Calu3 (cell line): ENCODE data around the gene MRPL53. TPM values are rescaled to one million over a fixed set of nuclear protein-coding genes. Genes with fewer than 3 reads are reported as not detected.

Experiments
- BruUV-seq: library from RNA; stranded (reverse); fragments of 400-500 nt; replicated peaks from 2 replicates; lab custom pipeline; 2021; lab: Mats Ljungman, UMichigan
- CTCF ChIA-PET: fragments of 300-600 bp; sonication (Branson Sonifier 250); formaldehyde crosslinking; loops from one replicate; lab custom pipeline; 2022; ENCODE audit warnings: antibody characterized with exemption; lab: Charles Lee
- DNase-seq: peaks from one replicate; pipeline ENCODE4 v3.0.0; 2022
- H3K27ac Mint-ChIP-seq: one replicate; pipeline ENCODE4 v1.8.0; 2022; ENCODE audit warnings: mixed read lengths; ENCODE audit not compliant: unreplicated experiment
- H3K27me3 Mint-ChIP-seq: one replicate; pipeline ENCODE4 v1.8.0; 2022; ENCODE audit warnings: mixed read lengths; ENCODE audit not compliant: unreplicated experiment
- H3K36me3 Mint-ChIP-seq: one replicate; pipeline ENCODE4 v1.8.0; 2022; ENCODE audit warnings: mild to moderate bottlenecking, moderate library complexity, mixed read lengths; ENCODE audit not compliant: insufficient read depth, unreplicated experiment
- H3K4me1 Mint-ChIP-seq: one replicate; pipeline ENCODE4 v1.8.0; 2022; ENCODE audit warnings: mild to moderate bottlenecking, low read depth, mixed read lengths; ENCODE audit not compliant: unreplicated experiment
- H3K4me3 Mint-ChIP-seq: one replicate; pipeline ENCODE4 v1.8.0; 2022; ENCODE audit warnings: mild to moderate bottlenecking, low read depth, moderate library complexity, mixed read lengths; ENCODE audit not compliant: unreplicated experiment
- H3K9me3 Mint-ChIP-seq: one replicate; pipeline ENCODE4 v1.8.0; 2022; ENCODE audit warnings: low read depth, mixed read lengths; ENCODE audit not compliant: unreplicated experiment
- intact Hi-C: fragments of 100-400 bp; cut with micrococcal nuclease; formaldehyde crosslinking; loops from one replicate; pipeline ENCODE4 v1.10.0; 2022; ENCODE audit not compliant: unreplicated experiment
- total RNA-seq: library from RNA; stranded (reverse); gene quantifications from 2 replicates; pipeline ENCODE4 v1.2.3, GENCODE V29; 2022
- TF ChIP-seq, protein P1 (sequence below): fragments of 200-600 bp; IDR thresholded peaks from one replicate; pipeline ENCODE4 v1.8.0; 2022; ENCODE audit warnings: antibody characterized with exemption; ENCODE audit not compliant: unreplicated experiment

Gene MRPL53
- total RNA-seq, 1 experiment from 2014 or later: 83.7 TPM

- Mint-ChIP-seq H3K4me1 (peaks cover 16% of the 10 kb centered on the region), H3K27me3 (no peaks in the 10 kb centered on the region), H3K9me3 (no peaks in the 10 kb centered on the region), H3K27ac (no peak overlapping the region), H3K4me3 (peak overlapping the region; percentile 85), H3K36me3 (peaks cover 55% of the 10 kb centered on the region)
- no TSS peak for BruUV-seq
- CTCF ChIA-PET: interaction anchor here (1.2 to 1.6 kb wide), 2 partner anchors 9 to 41 kb away, joined by 5 to 6 read pairs; partner anchors contain the start of gene MRPL53
- intact Hi-C loops: no loop called here
- no peak for DNase-seq
- TF ChIP-seq, protein P1, sequence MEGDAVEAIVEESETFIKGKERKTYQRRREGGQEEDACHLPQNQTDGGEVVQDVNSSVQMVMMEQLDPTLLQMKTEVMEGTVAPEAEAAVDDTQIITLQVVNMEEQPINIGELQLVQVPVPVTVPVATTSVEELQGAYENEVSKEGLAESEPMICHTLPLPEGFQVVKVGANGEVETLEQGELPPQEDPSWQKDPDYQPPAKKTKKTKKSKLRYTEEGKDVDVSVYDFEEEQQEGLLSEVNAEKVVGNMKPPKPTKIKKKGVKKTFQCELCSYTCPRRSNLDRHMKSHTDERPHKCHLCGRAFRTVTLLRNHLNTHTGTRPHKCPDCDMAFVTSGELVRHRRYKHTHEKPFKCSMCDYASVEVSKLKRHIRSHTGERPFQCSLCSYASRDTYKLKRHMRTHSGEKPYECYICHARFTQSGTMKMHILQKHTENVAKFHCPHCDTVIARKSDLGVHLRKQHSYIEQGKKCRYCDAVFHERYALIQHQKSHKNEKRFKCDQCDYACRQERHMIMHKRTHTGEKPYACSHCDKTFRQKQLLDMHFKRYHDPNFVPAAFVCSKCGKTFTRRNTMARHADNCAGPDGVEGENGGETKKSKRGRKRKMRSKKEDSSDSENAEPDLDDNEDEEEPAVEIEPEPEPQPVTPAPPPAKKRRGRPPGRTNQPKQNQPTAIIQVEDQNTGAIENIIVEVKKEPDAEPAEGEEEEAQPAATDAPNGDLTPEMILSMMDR: no peak
These were observed 9.0 kb upstream of the MRPL53 start for GRCh38 chr2:74481431-74481830.

GRCh38 chr2:74474899-74475298, 2.4 kb upstream of the MRPL53 start:
- CTCF ChIA-PET: no interaction called here
- no peak overlapping the region for H3K4me3 Mint-ChIP-seq
- no peak for DNase-seq

DNA sequence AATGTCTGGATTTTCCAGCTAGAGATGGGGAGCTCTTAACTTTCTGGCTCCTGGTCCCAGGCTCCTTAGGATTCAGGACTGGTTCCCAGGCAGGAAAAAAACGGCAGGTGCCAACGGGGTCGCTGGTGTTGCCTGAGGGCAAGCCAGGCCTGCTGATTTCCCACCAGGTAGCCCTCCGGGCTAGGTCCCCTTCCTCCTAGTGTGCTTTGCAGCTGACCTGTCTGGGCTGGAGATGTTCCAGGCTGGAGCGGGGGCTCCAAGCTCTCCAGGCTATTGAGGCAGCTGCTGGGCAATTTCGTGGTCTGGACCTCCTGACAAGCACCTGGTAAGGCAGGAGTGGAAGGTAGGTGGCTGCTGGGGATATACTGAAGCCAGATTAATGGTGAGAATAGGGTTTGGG, 2.0 kb upstream of the MRPL53 start:
- peaks cover 10% of the 10 kb centered on the region for H3K4me1 Mint-ChIP-seq
- DNase-seq: no peak
- intact Hi-C loops: no loop called here
- peaks cover 53% of the 10 kb centered on the region for H3K36me3 Mint-ChIP-seq
- H3K9me3 Mint-ChIP-seq: no peaks in the 10 kb centered on the region
- TF ChIP-seq, protein P1: no peak
- CTCF ChIA-PET: no interaction called here
- H3K27me3 Mint-ChIP-seq: no peaks in the 10 kb centered on the region
- no TSS peak for BruUV-seq
- H3K27ac Mint-ChIP-seq: no peak overlapping the region
- H3K4me3 Mint-ChIP-seq: no peak overlapping the region

More at GRCh38 chr2:74474899-74475298, 2.4 kb upstream of the MRPL53 start:
- Mint-ChIP-seq H3K27ac (peak overlapping the region; percentile 3), H3K36me3 (peaks cover 56% of the 10 kb centered on the region), H3K9me3 (no peaks in the 10 kb centered on the region), H3K4me1 (peaks cover 8% of the 10 kb centered on the region), H3K27me3 (no peaks in the 10 kb centered on the region)
- no TSS peak for BruUV-seq
- TF ChIP-seq, protein P1: peak; percentile 36
- intact Hi-C loops: no loop called here

DNA sequence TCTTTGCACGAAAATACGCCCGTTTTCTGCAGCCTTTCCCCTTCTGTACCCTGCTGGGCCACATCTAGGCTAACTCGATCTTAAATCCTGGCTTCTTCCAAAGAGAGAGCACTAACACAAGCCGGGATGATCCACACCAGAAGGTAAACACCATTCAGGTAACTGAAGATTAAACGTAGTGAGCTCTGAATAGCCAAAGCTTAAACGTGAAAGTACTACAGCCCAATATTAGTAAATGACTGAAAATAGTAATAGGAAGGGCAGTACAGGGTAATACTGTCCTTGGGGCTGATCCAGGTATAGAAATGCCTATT, 422 bp upstream of the MRPL53 start:
- Mint-ChIP-seq H3K9me3 (no peaks in the 10 kb centered on the region), H3K27me3 (no peaks in the 10 kb centered on the region), H3K36me3 (peaks cover 47% of the 10 kb centered on the region), H3K27ac (peak overlapping the region; percentile 97), H3K4me1 (peaks cover 10% of the 10 kb centered on the region), H3K4me3 (peak overlapping the region; percentile 91)
- CTCF ChIA-PET: interaction anchor here (0.7 to 1.3 kb wide), 2 partner anchors 9 to 19 kb away, joined by 6 read pairs; no protein-coding TSS in a partner anchor
- intact Hi-C loops: no loop called here
- no peak for DNase-seq
- BruUV-seq: TSS peak; percentile 91
- TF ChIP-seq, protein P1: no peak
